HCT116 (cell line): ENCODE results near the gene FNDC3B.

Experiments used
- EGR1 ChIP-seq: IDR thresholded peaks from 2 replicates; pipeline ENCODE4 v1.6.1; 2012; ENCODE audit warnings: low read depth
- POLR2AphosphoS5 ChIP-seq: IDR thresholded peaks from 2 replicates; pipeline ENCODE4 v1.6.1; 2011; ENCODE audit warnings: mild to moderate bottlenecking, low read depth, low read length, moderate library complexity
- SIN3A ChIP-seq: IDR thresholded peaks from 2 replicates; pipeline ENCODE4 v1.6.1; 2012; ENCODE audit warnings: low read depth
- YY1 ChIP-seq: IDR thresholded peaks from 2 replicates; pipeline ENCODE4 v1.6.1; 2011; ENCODE audit warnings: low read length, low read depth, moderate library complexity, mild to moderate bottlenecking; ENCODE audit not compliant: insufficient replicate concordance; ENCODE audit errors: extremely low read depth
- ZNF274 ChIP-seq: fragments of 200-500 bp; sonication (Bioruptor generic); IDR thresholded peaks from 2 replicates; pipeline ENCODE4 v1.6.1; 2014; ENCODE audit warnings: mild to moderate bottlenecking, low read depth, low read length, inconsistent platforms
- TF ChIP-seq, protein P1 (sequence below), 3 experiments: fragments of 200-600 bp in 1 of 3; sonication (generic) in 1 of 3; IDR thresholded peaks in 2 of 3; conservative IDR thresholded peaks in 1 of 3; 2 replicates each; pipeline ENCODE4 v1.5.1; 2012 to 2017; ENCODE audit warnings: low read depth in 2 of 3, low read length in 2 of 3, antibody characterized with exemption in 1 of 3, borderline replicate concordance in 1 of 3, control low read depth in 1 of 3, mild to moderate bottlenecking in 1 of 3, mixed read lengths in 1 of 3, mixed run types in 1 of 3, moderate library complexity in 1 of 3; ENCODE audit not compliant: insufficient read depth in 1 of 3

DNA sequence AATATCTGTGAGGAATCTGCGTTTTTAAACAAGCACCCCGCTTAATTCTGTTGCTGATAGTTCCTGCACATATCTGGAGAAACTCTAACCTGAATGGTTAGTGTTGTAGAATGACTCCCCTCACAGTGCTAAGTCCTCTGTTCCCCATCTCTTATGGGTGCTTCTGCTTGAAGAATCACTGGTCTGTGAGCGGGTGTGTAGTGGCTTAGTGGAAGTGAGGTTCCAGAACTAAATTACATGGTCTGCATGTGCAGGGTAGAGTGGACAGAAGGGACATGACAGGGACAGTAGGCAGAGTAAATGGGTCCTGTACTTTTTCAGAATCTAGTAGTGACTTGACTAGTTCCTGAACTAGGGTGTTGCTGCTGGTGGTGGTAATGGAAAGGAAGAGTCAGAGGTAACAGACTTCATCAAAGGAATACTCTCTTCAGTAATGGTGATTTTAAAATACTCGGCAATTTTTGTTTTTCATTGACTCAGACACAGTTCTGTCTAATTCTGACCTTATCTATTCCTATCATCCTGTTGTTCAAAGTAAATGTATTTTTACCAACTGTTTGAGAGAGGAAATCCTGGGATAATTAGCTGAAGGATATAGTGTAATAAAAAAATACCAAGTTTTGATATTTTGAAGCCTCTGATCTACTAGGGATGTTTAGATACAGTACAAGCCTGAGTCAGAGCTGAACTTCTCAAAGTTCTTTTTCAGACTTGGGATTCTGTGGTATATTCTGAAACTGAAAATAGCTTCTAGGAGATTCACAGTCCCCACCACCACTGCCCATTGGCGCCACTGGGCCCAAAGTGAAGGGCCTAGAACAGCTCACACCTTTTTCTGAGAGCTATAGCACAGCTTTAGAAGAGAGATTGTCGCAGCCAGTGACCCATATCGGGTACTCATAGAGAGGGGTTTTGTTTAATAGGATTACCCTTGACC lies 55.5 kb downstream of the FNDC3B start:
- TF ChIP-seq, protein P1, sequence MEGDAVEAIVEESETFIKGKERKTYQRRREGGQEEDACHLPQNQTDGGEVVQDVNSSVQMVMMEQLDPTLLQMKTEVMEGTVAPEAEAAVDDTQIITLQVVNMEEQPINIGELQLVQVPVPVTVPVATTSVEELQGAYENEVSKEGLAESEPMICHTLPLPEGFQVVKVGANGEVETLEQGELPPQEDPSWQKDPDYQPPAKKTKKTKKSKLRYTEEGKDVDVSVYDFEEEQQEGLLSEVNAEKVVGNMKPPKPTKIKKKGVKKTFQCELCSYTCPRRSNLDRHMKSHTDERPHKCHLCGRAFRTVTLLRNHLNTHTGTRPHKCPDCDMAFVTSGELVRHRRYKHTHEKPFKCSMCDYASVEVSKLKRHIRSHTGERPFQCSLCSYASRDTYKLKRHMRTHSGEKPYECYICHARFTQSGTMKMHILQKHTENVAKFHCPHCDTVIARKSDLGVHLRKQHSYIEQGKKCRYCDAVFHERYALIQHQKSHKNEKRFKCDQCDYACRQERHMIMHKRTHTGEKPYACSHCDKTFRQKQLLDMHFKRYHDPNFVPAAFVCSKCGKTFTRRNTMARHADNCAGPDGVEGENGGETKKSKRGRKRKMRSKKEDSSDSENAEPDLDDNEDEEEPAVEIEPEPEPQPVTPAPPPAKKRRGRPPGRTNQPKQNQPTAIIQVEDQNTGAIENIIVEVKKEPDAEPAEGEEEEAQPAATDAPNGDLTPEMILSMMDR (IDR thresholded peaks at IDR 0.05 in 2 of 3, conservative IDR thresholded peaks at IDR 0.05 in 1 of 3; ENCODE audit: borderline replicate concordance in 1 of 3, insufficient read depth in 1 of 3, low read depth in 2 of 3, low read length in 2 of 3): no peak
- TF ChIP-seq EGR1 (no peak), SIN3A (no peak), POLR2AphosphoS5 (no peak), ZNF274 (no peak), YY1 (no peak)
